Left renal cortex interstitium (tissue), 4 donors: ENCODE data around the gene ZNF805. TPM values are rescaled to one million over a fixed set of nuclear protein-coding genes. Genes with fewer than 3 reads are reported as not detected.
A peak's percentile ranks its signal among the peaks of the same experiment; 100 is the strongest.
"Not testable (repeated sequence)": the region's sequence is repeated elsewhere in the genome, so short reads cannot be mapped to it uniquely, and the experiment has no call there.

Experiments
- DNase-seq, 4 donors: peaks; one replicate each; pipeline ENCODE4 v3.0.0-alpha.2; 2013; ENCODE audit warnings: low read depth in 4 of 4, low spot score in 2 of 4, missing footprints in 1 of 4
- polyA plus RNA-seq, 4 donors: library from polyadenylated mRNA; unstranded; fragments of 120-200 nt; gene quantifications; one replicate each; pipeline ENCODE4 v1.2.1, GENCODE V29; 2013; ENCODE audit not compliant: insufficient read length in 4 of 4

Gene ZNF805
- 1 to 10 TPM; 5.0 to 7.0 (median 5.6) TPM for polyA plus RNA-seq

GRCh38 chr19:57240311-57241090, at the start of gene ZNF805:
Gene ZNF805, plus strand, starts transcription at chr19:57240632. Its CDS starts 260 bp downstream, at chr19:57240892.
- peak; percentile 76 to 94 (median 88) for DNase-seq

- peak; percentile 71 to 84 (median 80) for DNase-seq
Measured at GRCh38 chr19:57191141-57192076, 49.0 kb upstream of the ZNF805 start, which contains the start of gene ZNF264. Gene ZNF264, plus strand, starts transcription at chr19:57191500. Its CDS starts 414 bp downstream, at chr19:57191914.

- DNase-seq: peak in 3 of 4 donors; percentile 9 to 32 (median 16)
Measured at GRCh38 chr19:57192077-57192420, 48.4 kb upstream of the ZNF805 start.

- no peak for DNase-seq
Measured at GRCh38 chr19:57192993-57193392, 47.4 kb upstream of the ZNF805 start.

GRCh38 chr19:57197874-57198273, 42.6 kb upstream of the ZNF805 start:
- DNase-seq: not testable (repeated sequence)

- DNase-seq: no peak
Measured at GRCh38 chr19:57202160-57202559, 38.3 kb upstream of the ZNF805 start.

GRCh38 chr19:57210381-57210780, 30.1 kb upstream of the ZNF805 start:
- no peak for DNase-seq

GRCh38 chr19:57212109-57212508, 28.3 kb upstream of the ZNF805 start:
- DNase-seq: no peak

- peak in 1 of 4 donors; percentile 2 for DNase-seq
Measured at GRCh38 chr19:57227502-57227901, 12.9 kb upstream of the ZNF805 start.

- no peak for DNase-seq
Measured at GRCh38 chr19:57231686-57232085, 8.7 kb upstream of the ZNF805 start.

GRCh38 chr19:57233207-57233606, 7.2 kb upstream of the ZNF805 start:
- no peak for DNase-seq

GRCh38 chr19:57239982-57240310, 486 bp upstream of the ZNF805 start:
- no peak for DNase-seq

GRCh38 chr19:57241176-57241575, 744 bp downstream of the ZNF805 start:
- DNase-seq: peak in 1 of 4 donors; percentile 1

GRCh38 chr19:57242821-57243220, 2.4 kb downstream of the ZNF805 start:
- no peak for DNase-seq

GRCh38 chr19:57244513-57244912, 4.1 kb downstream of the ZNF805 start:
- DNase-seq: no peak

GRCh38 chr19:57245066-57245465, 4.6 kb downstream of the ZNF805 start:
- no peak for DNase-seq

- no peak for DNase-seq
Measured at GRCh38 chr19:57245959-57246358, 5.5 kb downstream of the ZNF805 start.

- DNase-seq: no peak
Measured at GRCh38 chr19:57248646-57249045, 8.2 kb downstream of the ZNF805 start.

GRCh38 chr19:57249329-57249728, 8.9 kb downstream of the ZNF805 start:
- DNase-seq: no peak

- not testable (repeated sequence) for DNase-seq
Measured at GRCh38 chr19:57253767-57254166, 13.3 kb downstream of the ZNF805 start.

- no peak for DNase-seq
Measured at GRCh38 chr19:57262044-57262443, 21.6 kb downstream of the ZNF805 start.
